Endothelial cell of umbilical vein (primary cell): ENCODE data around the gene IL23A. TPM values are rescaled to one million over a fixed set of nuclear protein-coding genes. Genes with fewer than 3 reads are reported as not detected.

Experiments
- BruUV-seq: library from RNA; stranded (reverse); fragments of 400-500 nt; replicated peaks from 2 replicates; lab custom pipeline; 2021; lab: Mats Ljungman, UMichigan
- CTCF ChIA-PET: fragments of 300-600, 350-600 bp; sonication (Branson Sonifier 250); formaldehyde crosslinking; loops from one replicate; lab custom pipeline; 2021; ENCODE audit warnings: antibody characterized with exemption, inconsistent platforms; lab: Charles Lee
- POLR2A ChIA-PET: fragments of 300-600, 350-600 bp; sonication (Branson Sonifier 250); formaldehyde crosslinking; loops from one replicate; lab custom pipeline; 2021; ENCODE audit warnings: antibody characterized with exemption, inconsistent platforms; lab: Charles Lee
- DNase-seq: peaks from one replicate; pipeline ENCODE4 v3.0.0-alpha.2; 2011; ENCODE audit warnings: low read depth, low spot score
- FAIRE-seq: peaks from 2 replicates; lab custom pipeline; 2011; peaks lifted over from hg19 to GRCh38; lab: Jason Lieb, UNC
- H2AFZ ChIP-seq: 2 replicates; pipeline ENCODE4 v1.6.0; 2012; ENCODE audit warnings: low read depth, low read length, control low read depth, inconsistent platforms
- H3K27ac ChIP-seq: 2 replicates; pipeline ENCODE4 v1.5.1; 2011; ENCODE audit warnings: low read depth, mild to moderate bottlenecking, control low read depth, low read length, moderate library complexity; ENCODE audit not compliant: insufficient read depth
- H3K27me3 ChIP-seq, 2 experiments: 2 replicates each; pipeline versions ENCODE4 v1.6.0 to v1.6.1; 2011; ENCODE audit warnings: low read length in 2 of 2, mixed read lengths in 1 of 2; ENCODE audit not compliant: control insufficient read depth in 2 of 2, insufficient read depth in 2 of 2
- H3K36me3 ChIP-seq, 2 experiments: 2 replicates in 1 of 2; 3 replicates in 1 of 2; pipeline ENCODE4 v1.5.1; 2011; ENCODE audit warnings: low read length in 2 of 2, mild to moderate bottlenecking in 1 of 2, moderate library complexity in 1 of 2; ENCODE audit not compliant: control insufficient read depth in 2 of 2, insufficient read depth in 2 of 2; ENCODE audit errors: extremely low read depth in 1 of 2
- H3K4me1 ChIP-seq: 3 replicates; pipeline ENCODE4 v1.5.1; 2011; ENCODE audit warnings: mild to moderate bottlenecking, low read length; ENCODE audit not compliant: control insufficient read depth, insufficient read depth; ENCODE audit errors: extremely low read depth
- H3K4me2 ChIP-seq: 2 replicates; pipeline ENCODE4 v1.6.1; 2011; ENCODE audit warnings: low read length, control low read depth, mixed read lengths; ENCODE audit not compliant: insufficient read depth
- H3K4me3 ChIP-seq, 3 experiments: fragments of 200-600 bp in 1 of 3; sonication (generic), shearing (Covaris generic) in 1 of 3; replicated peaks in 1 of 3; 2 replicates each; pipeline ENCODE4 v1.5.1; 2011 to 2016; ENCODE audit warnings: control low read depth in 3 of 3, low read length in 3 of 3, mild to moderate bottlenecking in 2 of 3, inconsistent platforms in 1 of 3, low read depth in 1 of 3, moderate library complexity in 1 of 3; ENCODE audit not compliant: insufficient read depth in 1 of 3
- H3K79me2 ChIP-seq: 2 replicates; pipeline ENCODE4 v1.6.0; 2012; ENCODE audit warnings: low read length, inconsistent platforms; ENCODE audit not compliant: control insufficient read depth, insufficient read depth
- H3K9ac ChIP-seq: replicated peaks from 2 replicates; pipeline ENCODE3; 2011; ENCODE audit warnings: low read length, control low read depth; ENCODE audit not compliant: insufficient read depth; ENCODE audit errors: extremely low read depth
- H3K9me1 ChIP-seq: replicated peaks from 3 replicates; pipeline ENCODE4 v1.6.0; 2011; ENCODE audit warnings: mild to moderate bottlenecking, low read length; ENCODE audit not compliant: control insufficient read depth, insufficient read depth; ENCODE audit errors: extremely low read depth
- H3K9me3 ChIP-seq: replicated peaks from 2 replicates; pipeline ENCODE4 v1.5.1; 2012; ENCODE audit warnings: low read length, inconsistent platforms; ENCODE audit not compliant: control insufficient read depth, insufficient read depth
- H4K20me1 ChIP-seq: replicated peaks from 2 replicates; pipeline ENCODE3; 2011; ENCODE audit warnings: mild to moderate bottlenecking, low read length; ENCODE audit not compliant: control insufficient read depth, insufficient read depth; ENCODE audit errors: extremely low read depth
- EZH2 ChIP-seq: IDR thresholded peaks from 2 replicates; pipeline ENCODE4 v1.6.1; 2012; ENCODE audit warnings: borderline replicate concordance, low read depth, mild to moderate bottlenecking, moderate library complexity, low read length, inconsistent platforms; ENCODE audit not compliant: severe bottlenecking
- FOS ChIP-seq: IDR thresholded peaks from 2 replicates; pipeline ENCODE4 v1.6.1; 2011; ENCODE audit warnings: mild to moderate bottlenecking, low read length, moderate library complexity, borderline replicate concordance; ENCODE audit not compliant: insufficient read depth
- GATA2 ChIP-seq: IDR thresholded peaks from 2 replicates; pipeline ENCODE4 v1.7.0; 2011; ENCODE audit warnings: low read depth, mild to moderate bottlenecking, moderate library complexity, mixed read lengths, low read length; ENCODE audit not compliant: insufficient read length, insufficient read depth
- JUN ChIP-seq: IDR thresholded peaks from 2 replicates; pipeline ENCODE4 v1.6.1; 2011; ENCODE audit warnings: borderline replicate concordance, low read depth; ENCODE audit not compliant: insufficient read length, insufficient read depth
- MYC ChIP-seq: IDR thresholded peaks from one replicate; pipeline ENCODE4 v1.6.1; 2011; ENCODE audit warnings: mild to moderate bottlenecking, low read depth, low read length
- POLR2A ChIP-seq: IDR thresholded peaks from 2 replicates; pipeline ENCODE4 v1.6.1; 2012; ENCODE audit warnings: low read depth, mild to moderate bottlenecking, control low read depth, low read length
- dilution Hi-C: fragments of 300-500 bp; cut with MboI; formaldehyde crosslinking; loops from one replicate; pipeline ENCODE4 v1.15.0; 2019; ENCODE audit warnings: low sequenced_read_pairs; ENCODE audit not compliant: extremely low pct_ligation_motif_present
- intact Hi-C: fragments of 100-400 bp; cut with micrococcal nuclease; formaldehyde crosslinking; loops from one replicate; pipeline ENCODE4 v1.10.0; 2022
- polyA plus RNA-seq, 4 experiments: library from polyadenylated mRNA; depleted of rRNA in 3 of 4; stranded (reverse) in 3 of 4; unstranded in 1 of 4; fragments of >200 nt; gene quantifications; 2 replicates each; pipeline versions ENCODE4 v1.2.1 to v1.2.3, GENCODE V29; 2011 to 2012; ENCODE audit warnings: missing spikeins in 1 of 4
- total RNA-seq: library from RNA; stranded (reverse); gene quantifications from 2 replicates; pipeline ENCODE4 v1.2.3, GENCODE V29; 2021
- TF ChIP-seq, protein P1 (sequence below): IDR thresholded peaks from 2 replicates; pipeline ENCODE4 v1.6.1; 2011; ENCODE audit not compliant: insufficient read depth, insufficient read length

Gene IL23A
- total and polyA plus RNA-seq, 2 donors (not counting 3 experiments of a cell fraction or from before 2014, with no cell fraction given): 0.12 TPM; not detected in 1

DNA sequence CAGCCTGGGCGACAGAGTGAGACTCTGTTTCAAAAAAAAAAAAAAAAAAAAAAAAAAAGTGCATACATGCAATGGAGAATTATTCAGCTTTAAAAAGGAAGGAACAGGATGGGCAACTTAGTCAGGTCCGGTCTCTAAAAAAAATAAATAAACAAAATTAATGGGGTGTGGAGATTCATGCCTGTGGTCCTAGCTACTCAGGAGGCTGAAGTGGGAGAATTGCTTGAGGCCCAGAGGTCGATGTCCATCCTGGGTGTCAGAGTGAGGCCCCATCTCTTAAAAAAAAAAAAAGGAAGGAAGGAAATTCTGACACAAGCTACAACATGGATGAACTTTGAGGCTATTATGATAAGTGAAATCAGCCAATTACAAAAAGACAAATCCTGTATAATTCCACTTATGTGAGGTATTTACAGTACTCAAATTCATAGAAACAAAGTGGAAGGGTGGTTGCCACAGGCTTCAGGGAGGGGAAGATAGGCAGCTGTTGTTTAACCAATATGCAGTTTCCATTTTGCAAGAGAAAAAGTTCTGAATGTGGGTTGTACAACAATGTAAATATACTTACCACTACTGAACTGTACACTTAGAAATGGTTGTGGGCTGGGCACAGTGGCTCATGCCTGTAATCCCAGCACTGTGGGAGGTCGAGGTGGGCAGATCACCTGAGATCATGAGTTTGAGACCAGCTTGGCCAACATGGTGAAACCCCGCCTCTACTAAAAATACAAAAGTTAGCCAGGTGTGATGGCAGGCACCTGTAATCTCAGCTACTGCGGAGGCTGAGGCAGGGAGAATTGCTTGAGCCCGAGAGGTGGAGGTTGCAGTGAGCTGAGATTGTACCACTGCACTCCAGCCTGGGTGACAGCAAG, 36.3 kb downstream of the IL23A start:
- Histone ChIP-seq H3K4me1 (peaks cover 13% of the 10 kb centered on the region), H3K27me3 (no peaks in the 10 kb centered on the region), H3K4me3 (no peak overlapping the region), H2AFZ (peak overlapping the region; percentile 10), H3K9ac (no peak overlapping the region), H4K20me1 (no peaks in the 10 kb centered on the region), H3K36me3 (no peaks in the 10 kb centered on the region), H3K9me1 (no peaks in the 10 kb centered on the region), H3K9me3 (no peaks in the 10 kb centered on the region), H3K27ac (no peak overlapping the region), H3K4me2 (peak overlapping the region; percentile 43), H3K79me2 (no peaks in the 10 kb centered on the region)
- FAIRE-seq (peak; percentile 70), DNase-seq (peak; percentile 65)
- TF ChIP-seq FOS (peak; percentile 59), POLR2A (no peak), GATA2 (no peak), JUN (no peak), MYC (no peak), EZH2 (no peak)
- TF ChIP-seq, protein P1, sequence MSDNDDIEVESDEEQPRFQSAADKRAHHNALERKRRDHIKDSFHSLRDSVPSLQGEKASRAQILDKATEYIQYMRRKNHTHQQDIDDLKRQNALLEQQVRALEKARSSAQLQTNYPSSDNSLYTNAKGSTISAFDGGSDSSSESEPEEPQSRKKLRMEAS: no peak
- intact Hi-C loops (no loop called here), dilution Hi-C loops (no loop called here)
- no TSS peak for BruUV-seq
- ChIA-PET POLR2A (interaction anchor here (0.6 to 1.2 kb wide), 2 partner anchors 15 to 217 kb away, joined by 3 to 8 read pairs; partner anchors contain the start of genes MYL6 and STAT2), CTCF (interaction anchor here (0.7 to 1.6 kb wide), 9 partner anchors 9 to 694 kb away, joined by 3 to 10 read pairs (median 4); partner anchors contain the start of gene STAT2)
